Neural progenitor cell (in vitro differentiated cells): ENCODE results near the gene KCNH1. TPM values are rescaled to one million over a fixed set of nuclear protein-coding genes. Genes with fewer than 3 reads are reported as not detected.

Experiments used
- DNase-seq: peaks from one replicate; pipeline ENCODE4 v3.0.0-alpha.2; 2016; ENCODE audit warnings: low spot score
- H2AFZ ChIP-seq: fragments of 200-600 bp; sonication (generic); replicated peaks from 2 replicates; pipeline ENCODE4 v1.6.1; 2016; ENCODE audit warnings: antibody characterized with exemption
- H3F3A ChIP-seq: fragments of 200-600 bp; sonication (generic); 2 replicates; pipeline ENCODE4 v1.6.1; 2016; ENCODE audit warnings: antibody characterized with exemption, low read depth
- H3K27ac ChIP-seq: fragments of 200-600 bp; sonication (generic); 2 replicates; pipeline ENCODE4 v1.5.1; 2016; ENCODE audit warnings: mild to moderate bottlenecking
- H3K27me3 ChIP-seq: fragments of 200-600 bp; sonication (generic); 2 replicates; pipeline ENCODE4 v1.6.1; 2016; ENCODE audit warnings: mild to moderate bottlenecking, moderate library complexity
- H3K36me3 ChIP-seq: fragments of 200-600 bp; sonication (generic); 2 replicates; pipeline ENCODE4 v1.5.1; 2016
- H3K4me1 ChIP-seq: fragments of 200-600 bp; sonication (generic); 2 replicates; pipeline ENCODE4 v1.6.1; 2016; ENCODE audit warnings: mixed run types
- H3K4me2 ChIP-seq: fragments of 200-600 bp; sonication (generic); 2 replicates; pipeline ENCODE4 v1.6.1; 2016
- H3K4me3 ChIP-seq: fragments of 200-600 bp; sonication (generic); 2 replicates; pipeline ENCODE4 v1.5.1; 2016
- H3K79me2 ChIP-seq: fragments of 200-600 bp; sonication (generic); 2 replicates; pipeline ENCODE4 v1.6.1; 2016; ENCODE audit warnings: low read depth
- H3K9ac ChIP-seq: fragments of 200-600 bp; sonication (generic); 2 replicates; pipeline ENCODE4 v1.6.1; 2016
- H3K9me3 ChIP-seq: fragments of 200-600 bp; sonication (generic); 2 replicates; pipeline ENCODE4 v1.5.1; 2016; ENCODE audit warnings: low read depth
- H4K20me1 ChIP-seq: fragments of 200-600 bp; sonication (generic); 2 replicates; pipeline ENCODE4 v1.6.1; 2016; ENCODE audit warnings: low read depth
- H3K27ac Mint-ChIP-seq: 3 replicates; pipeline ENCODE4 v1.8.0; 2021; ENCODE audit warnings: mixed read lengths
- H3K27me3 Mint-ChIP-seq: 2 replicates; pipeline ENCODE4 v1.8.0; 2022; ENCODE audit warnings: low read depth, mild to moderate bottlenecking, inconsistent platforms, moderate library complexity, mixed read lengths; ENCODE audit not compliant: insufficient read depth
- H3K36me3 Mint-ChIP-seq: 3 replicates; pipeline ENCODE4 v1.8.0; 2021; ENCODE audit warnings: mixed read lengths
- H3K4me1 Mint-ChIP-seq: 3 replicates; pipeline ENCODE4 v1.8.0; 2021; ENCODE audit warnings: mixed read lengths
- H3K4me3 Mint-ChIP-seq: 3 replicates; pipeline ENCODE4 v1.8.0; 2021; ENCODE audit warnings: mild to moderate bottlenecking, moderate library complexity, mixed read lengths
- H3K9me3 Mint-ChIP-seq: 3 replicates; pipeline ENCODE4 v1.8.0; 2020; ENCODE audit warnings: mixed read lengths
- EZH2 ChIP-seq: fragments of 200-600 bp; sonication (generic); IDR thresholded peaks from 2 replicates; pipeline ENCODE4 v1.6.1; 2017; ENCODE audit warnings: antibody characterized with exemption, mild to moderate bottlenecking, moderate library complexity
- EZH2phosphoT487 ChIP-seq: fragments of 200-600 bp; sonication (generic); IDR thresholded peaks from 2 replicates; pipeline ENCODE4 v1.6.1; 2017; ENCODE audit warnings: antibody characterized with exemption
- total RNA-seq: library from RNA; depleted of rRNA; stranded (reverse); fragments of >200 nt; gene quantifications from 2 replicates; pipeline ENCODE4 v1.2.3, GENCODE V29; 2015; ENCODE audit warnings: low replicate concordance
- TF ChIP-seq, protein P1 (sequence below): fragments of 200-600 bp; sonication (generic); IDR thresholded peaks from 2 replicates; pipeline ENCODE4 v1.5.1; 2017; ENCODE audit warnings: antibody characterized with exemption, mild to moderate bottlenecking

KCNH1 gene
- total RNA-seq, 1 donor from 2014 or later, result 1.6 TPM

DNA sequence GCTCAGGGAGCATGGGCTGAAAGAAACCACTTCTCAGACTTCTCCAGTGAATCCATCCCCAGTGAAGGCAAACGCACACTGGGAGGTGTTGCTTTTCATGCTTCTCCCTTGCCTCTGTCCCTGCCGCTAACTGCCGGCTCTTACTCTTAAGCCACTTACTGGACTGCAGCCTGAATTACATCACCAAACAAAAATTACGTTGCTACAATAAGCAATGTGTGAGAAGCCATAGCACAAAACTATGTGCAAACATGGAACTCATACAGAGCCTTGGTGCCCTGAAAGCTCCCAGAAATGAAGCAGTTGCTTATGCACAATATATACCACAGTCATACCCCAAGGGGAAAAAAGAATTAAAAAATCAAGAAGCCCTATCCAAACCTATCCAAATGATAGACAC is 375.2 kb downstream of the KCNH1 start:
- H3K4me2 ChIP-seq, result no peak overlapping the region
- H3K36me3 ChIP-seq, result no peaks in the 10 kb centered on the region
- Mint-ChIP-seq H3K36me3 (peaks cover 2% of the 10 kb centered on the region), H3K4me3 (no peak overlapping the region), H3K27ac (no peak overlapping the region), H3K4me1 (peaks cover 34% of the 10 kb centered on the region), H3K9me3 (peaks cover 38% of the 10 kb centered on the region), H3K27me3 (peaks cover 2% of the 10 kb centered on the region)
- TF ChIP-seq EZH2 (no peak), EZH2phosphoT487 (no peak)
- TF ChIP-seq, protein P1, sequence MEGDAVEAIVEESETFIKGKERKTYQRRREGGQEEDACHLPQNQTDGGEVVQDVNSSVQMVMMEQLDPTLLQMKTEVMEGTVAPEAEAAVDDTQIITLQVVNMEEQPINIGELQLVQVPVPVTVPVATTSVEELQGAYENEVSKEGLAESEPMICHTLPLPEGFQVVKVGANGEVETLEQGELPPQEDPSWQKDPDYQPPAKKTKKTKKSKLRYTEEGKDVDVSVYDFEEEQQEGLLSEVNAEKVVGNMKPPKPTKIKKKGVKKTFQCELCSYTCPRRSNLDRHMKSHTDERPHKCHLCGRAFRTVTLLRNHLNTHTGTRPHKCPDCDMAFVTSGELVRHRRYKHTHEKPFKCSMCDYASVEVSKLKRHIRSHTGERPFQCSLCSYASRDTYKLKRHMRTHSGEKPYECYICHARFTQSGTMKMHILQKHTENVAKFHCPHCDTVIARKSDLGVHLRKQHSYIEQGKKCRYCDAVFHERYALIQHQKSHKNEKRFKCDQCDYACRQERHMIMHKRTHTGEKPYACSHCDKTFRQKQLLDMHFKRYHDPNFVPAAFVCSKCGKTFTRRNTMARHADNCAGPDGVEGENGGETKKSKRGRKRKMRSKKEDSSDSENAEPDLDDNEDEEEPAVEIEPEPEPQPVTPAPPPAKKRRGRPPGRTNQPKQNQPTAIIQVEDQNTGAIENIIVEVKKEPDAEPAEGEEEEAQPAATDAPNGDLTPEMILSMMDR, result no peak
- H3K27ac ChIP-seq, result no peak overlapping the region
- H3K27me3 ChIP-seq, result no peaks in the 10 kb centered on the region
- no peak overlapping the region for H3K9ac ChIP-seq
- no peak overlapping the region for H3K4me3 ChIP-seq
- peaks cover 12% of the 10 kb centered on the region for H3F3A ChIP-seq
- no peaks in the 10 kb centered on the region for H4K20me1 ChIP-seq
- no peak overlapping the region for H2AFZ ChIP-seq
- H3K79me2 ChIP-seq, result no peaks in the 10 kb centered on the region
- no peaks in the 10 kb centered on the region for H3K9me3 ChIP-seq
- no peak for DNase-seq
- H3K4me1 ChIP-seq, result peaks cover 16% of the 10 kb centered on the region

DNA sequence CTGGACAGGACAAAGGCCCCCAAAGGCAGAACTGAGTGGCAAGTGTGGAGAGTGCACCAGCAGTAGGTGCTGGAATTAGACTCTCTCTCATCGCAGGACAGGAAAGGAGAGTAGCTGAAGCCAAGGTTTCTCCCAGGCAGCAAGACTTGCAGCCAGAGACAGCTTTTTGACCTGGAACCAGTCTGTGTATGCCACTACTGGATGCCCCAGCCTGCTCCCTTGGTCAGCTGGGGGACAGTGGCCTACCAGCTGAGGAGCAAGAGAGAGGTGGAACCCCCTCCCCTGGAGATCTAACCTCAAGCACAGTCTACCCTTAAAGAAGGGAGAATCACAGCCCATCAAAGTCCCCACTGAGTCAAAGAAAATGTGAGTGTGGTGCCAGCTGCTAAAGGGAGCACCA is 375.7 kb downstream of the KCNH1 start:
- no peak overlapping the region for H3K27ac ChIP-seq
- H3K9me3 Mint-ChIP-seq, result peaks cover 37% of the 10 kb centered on the region
- no peaks in the 10 kb centered on the region for H3K27me3 ChIP-seq
- H3K4me1 ChIP-seq, result peaks cover 16% of the 10 kb centered on the region
- no peak overlapping the region for H3K27ac Mint-ChIP-seq
- H3K9ac ChIP-seq, result no peak overlapping the region
- no peak for DNase-seq
- H3K4me3 Mint-ChIP-seq, result no peak overlapping the region
- H3K4me3 ChIP-seq, result no peak overlapping the region
- peaks cover 12% of the 10 kb centered on the region for H3F3A ChIP-seq
- peaks cover 2% of the 10 kb centered on the region for H3K36me3 Mint-ChIP-seq
- no peaks in the 10 kb centered on the region for H3K36me3 ChIP-seq
- H2AFZ ChIP-seq, result no peak overlapping the region
- H3K79me2 ChIP-seq, result no peaks in the 10 kb centered on the region
- peaks cover 37% of the 10 kb centered on the region for H3K4me1 Mint-ChIP-seq
- no peak for TF ChIP-seq EZH2phosphoT487
- no peak for TF ChIP-seq EZH2
- TF ChIP-seq, protein P1, result no peak
- H3K4me2 ChIP-seq, result no peak overlapping the region
- no peaks in the 10 kb centered on the region for H3K9me3 ChIP-seq
- H3K27me3 Mint-ChIP-seq, result peaks cover 2% of the 10 kb centered on the region
- H4K20me1 ChIP-seq, result no peaks in the 10 kb centered on the region

DNA sequence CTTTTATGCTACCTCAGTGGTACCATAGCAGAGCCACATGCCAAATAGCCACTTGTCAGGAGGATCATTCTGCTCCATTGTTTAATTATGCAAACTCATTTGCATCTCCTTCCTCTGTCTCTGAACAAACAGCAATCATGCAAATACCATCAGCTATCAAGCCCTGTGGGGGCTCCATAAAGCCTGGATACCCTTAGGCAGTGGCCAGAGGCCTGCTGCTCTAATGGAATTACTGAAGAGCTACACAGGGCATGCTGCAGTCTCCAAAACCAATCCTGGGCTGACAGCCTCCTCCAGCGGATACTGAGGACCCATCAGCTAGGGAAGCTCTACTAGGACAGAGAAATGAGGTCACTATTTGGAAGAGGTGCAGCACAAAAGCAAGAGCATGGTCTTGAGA is 376.3 kb downstream of the KCNH1 start:
- Histone ChIP-seq H3K27me3 (no peaks in the 10 kb centered on the region), H3K9me3 (no peaks in the 10 kb centered on the region), H3F3A (peaks cover 12% of the 10 kb centered on the region), H2AFZ (no peak overlapping the region), H4K20me1 (no peaks in the 10 kb centered on the region), H3K4me3 (no peak overlapping the region), H3K79me2 (no peaks in the 10 kb centered on the region), H3K4me2 (no peak overlapping the region), H3K36me3 (no peaks in the 10 kb centered on the region), H3K9ac (no peak overlapping the region), H3K27ac (no peak overlapping the region), H3K4me1 (peaks cover 16% of the 10 kb centered on the region)
- Mint-ChIP-seq H3K4me1 (peaks cover 42% of the 10 kb centered on the region), H3K27ac (no peak overlapping the region), H3K36me3 (peaks cover 2% of the 10 kb centered on the region), H3K9me3 (peaks cover 31% of the 10 kb centered on the region), H3K27me3 (peaks cover 2% of the 10 kb centered on the region), H3K4me3 (no peak overlapping the region)
- DNase-seq, result no peak
- TF ChIP-seq EZH2phosphoT487, result no peak
- TF ChIP-seq, protein P1, result no peak
- no peak for TF ChIP-seq EZH2
